H1 (cell line): Measurements from ENCODE around the gene GALNT18. TPM values are rescaled to one million over a fixed set of nuclear protein-coding genes. Genes with fewer than 3 reads are reported as not detected.

Experiments used
- CTCF ChIA-PET: fragments of 300-600 bp; sonication (Branson Sonifier 250); formaldehyde crosslinking; loops from one replicate; lab custom pipeline; 2021; ENCODE audit not compliant: partially characterized antibody; lab: Charles Lee
- POLR2A ChIA-PET: fragments of 300-600 bp; sonication (Branson Sonifier 250); formaldehyde crosslinking; loops from one replicate; lab custom pipeline; 2021; ENCODE audit warnings: inconsistent platforms; ENCODE audit not compliant: partially characterized antibody; lab: Charles Lee
- DNase-seq, 2 experiments: peaks; one replicate each; pipeline versions ENCODE4 v3.0.0 to v3.0.0-alpha.2; 2010 to 2022; ENCODE audit warnings: low spot score in 2 of 2, low read depth in 1 of 2, mixed read lengths in 1 of 2
- FAIRE-seq: peaks from 2 replicates; lab custom pipeline; 2011; peaks lifted over from hg19 to GRCh38; lab: Jason Lieb, UNC
- H2AFZ ChIP-seq: 2 replicates; pipeline ENCODE4 v1.8.1; 2012; ENCODE audit warnings: low read length, inconsistent platforms
- H2AK5ac ChIP-seq: 2 replicates; pipeline ENCODE4 v1.6.1; 2013; ENCODE audit warnings: low read depth, low read length
- H2BK120ac ChIP-seq: replicated peaks from 2 replicates; pipeline ENCODE3; 2013; ENCODE audit warnings: low read depth, low read length, inconsistent platforms
- H2BK12ac ChIP-seq: 2 replicates; pipeline ENCODE4 v1.6.1; 2013; ENCODE audit warnings: low read depth, low read length
- H2BK15ac ChIP-seq: 2 replicates; pipeline ENCODE4 v1.6.1; 2013; ENCODE audit warnings: low read length
- H2BK20ac ChIP-seq: 2 replicates; pipeline ENCODE4 v1.6.1; 2013; ENCODE audit warnings: low read length
- H2BK5ac ChIP-seq: 2 replicates; pipeline ENCODE4 v1.6.1; 2013; ENCODE audit warnings: low read depth, low read length
- H3K14ac ChIP-seq: 2 replicates; pipeline ENCODE4 v1.6.1; 2013; ENCODE audit warnings: inconsistent platforms; ENCODE audit not compliant: insufficient read length
- H3K18ac ChIP-seq: 2 replicates; pipeline ENCODE4 v1.6.1; 2013; ENCODE audit warnings: low read length; ENCODE audit errors: extremely low read depth
- H3K23ac ChIP-seq: 2 replicates; pipeline ENCODE4 v1.6.1; 2013; ENCODE audit warnings: inconsistent platforms; ENCODE audit not compliant: insufficient read length
- H3K23me2 ChIP-seq: 2 replicates; pipeline ENCODE4 v1.6.1; 2013; ENCODE audit warnings: low read depth, low read length
- H3K27ac ChIP-seq: 2 replicates; pipeline ENCODE4 v1.6.1; 2011; ENCODE audit warnings: low read depth, low read length, inconsistent platforms
- H3K27me3 ChIP-seq, 4 experiments: replicated peaks in 1 of 4; 1 replicate in 1 of 4; 2 replicates in 3 of 4; pipeline versions ENCODE4 v1.6.1 to v1.8.1; 2011 to 2013; ENCODE audit warnings: low read length in 3 of 4, mild to moderate bottlenecking in 3 of 4, inconsistent platforms in 2 of 4, mixed read lengths in 2 of 4, moderate library complexity in 1 of 4; ENCODE audit not compliant: control insufficient read depth in 3 of 4, insufficient read depth in 3 of 4; ENCODE audit errors: extremely low read depth in 1 of 4
- H3K36me3 ChIP-seq, 4 experiments: 2 replicates each; pipeline versions ENCODE4 v1.6.1 to v1.8.1; 2011 to 2013; ENCODE audit warnings: mild to moderate bottlenecking in 4 of 4, low read length in 3 of 4, moderate library complexity in 2 of 4, control low read depth in 1 of 4, inconsistent platforms in 1 of 4; ENCODE audit not compliant: insufficient read depth in 4 of 4, control insufficient read depth in 2 of 4
- H3K4ac ChIP-seq: replicated peaks from 2 replicates; pipeline ENCODE3; 2013; ENCODE audit warnings: low read length, low read depth, mixed read lengths, inconsistent platforms; ENCODE audit not compliant: insufficient read length
- H3K4me1 ChIP-seq, 4 experiments: replicated peaks in 1 of 4; 1 replicate in 1 of 4; 2 replicates in 3 of 4; pipeline versions ENCODE4 v1.6.1 to v1.8.1; 2011 to 2013; ENCODE audit warnings: low read length in 3 of 4, inconsistent platforms in 2 of 4, mixed read lengths in 1 of 4; ENCODE audit not compliant: insufficient read depth in 4 of 4, control insufficient read depth in 3 of 4
- H3K4me2 ChIP-seq, 2 experiments: 2 replicates each; pipeline versions ENCODE4 v1.6.1 to v1.8.1; 2011 to 2013; ENCODE audit warnings: low read depth in 2 of 2, low read length in 2 of 2, control low read depth in 1 of 2, inconsistent platforms in 1 of 2, mild to moderate bottlenecking in 1 of 2; ENCODE audit not compliant: insufficient read depth in 1 of 2
- H3K4me3 ChIP-seq, 4 experiments: fragments of 200-600, 300-600 bp in 1 of 4; sonication (generic), shearing (Covaris generic), sonication (Bioruptor Twin) in 1 of 4; 2 replicates each; pipeline versions ENCODE4 v1.5.1 to v1.8.1; 2011 to 2016; ENCODE audit warnings: low read length in 4 of 4, low read depth in 3 of 4, control low read depth in 2 of 4, inconsistent platforms in 2 of 4, mild to moderate bottlenecking in 2 of 4, mixed read lengths in 1 of 4, moderate library complexity in 1 of 4; ENCODE audit not compliant: insufficient read depth in 2 of 4; ENCODE audit errors: extremely low read depth in 1 of 4
- H3K56ac ChIP-seq: replicated peaks from 2 replicates; pipeline ENCODE3; 2013; ENCODE audit warnings: low read depth, mild to moderate bottlenecking, mixed read lengths, low read length, inconsistent platforms; ENCODE audit not compliant: insufficient read length
- H3K79me1 ChIP-seq: 2 replicates; pipeline ENCODE4 v1.6.1; 2013; ENCODE audit warnings: low read depth, low read length, control low read depth
- H3K79me2 ChIP-seq, 2 experiments: 2 replicates each; pipeline versions ENCODE4 v1.6.1 to v1.8.1; 2012 to 2013; ENCODE audit warnings: low read length in 2 of 2, mild to moderate bottlenecking in 2 of 2, inconsistent platforms in 1 of 2; ENCODE audit not compliant: insufficient read depth in 2 of 2, control insufficient read depth in 1 of 2
- H3K9ac ChIP-seq, 4 experiments: replicated peaks in 1 of 4; 1 replicate in 1 of 4; 2 replicates in 3 of 4; pipeline versions ENCODE4 v1.6.1 to v1.8.1; 2011 to 2013; ENCODE audit warnings: low read depth in 3 of 4, low read length in 3 of 4, control low read depth in 2 of 4, mild to moderate bottlenecking in 2 of 4, moderate library complexity in 2 of 4, inconsistent platforms in 1 of 4; ENCODE audit errors: extremely low read depth in 1 of 4
- H3K9me3 ChIP-seq, 2 experiments: 2 replicates each; pipeline versions ENCODE4 v1.6.1 to v1.8.1; 2012 to 2013; ENCODE audit warnings: mild to moderate bottlenecking in 2 of 2, moderate library complexity in 2 of 2, control low read depth in 1 of 2, inconsistent platforms in 1 of 2, low read depth in 1 of 2, low read length in 1 of 2, mixed read lengths in 1 of 2; ENCODE audit not compliant: insufficient read depth in 2 of 2
- H4K20me1 ChIP-seq, 2 experiments: replicated peaks in 1 of 2; 2 replicates each; pipeline versions ENCODE3 to v1.8.1; 2011 to 2013; ENCODE audit warnings: inconsistent platforms in 2 of 2, low read length in 2 of 2, mild to moderate bottlenecking in 1 of 2; ENCODE audit not compliant: insufficient read depth in 2 of 2, control insufficient read depth in 1 of 2
- H4K5ac ChIP-seq: 2 replicates; pipeline ENCODE4 v1.6.1; 2013; ENCODE audit warnings: low read length, low read depth, mixed read lengths, inconsistent platforms; ENCODE audit not compliant: insufficient read length
- H4K8ac ChIP-seq: 2 replicates; pipeline ENCODE4 v1.8.0; 2013; ENCODE audit warnings: mild to moderate bottlenecking, moderate library complexity, low read length, inconsistent platforms; ENCODE audit not compliant: insufficient read depth; ENCODE audit errors: extremely low read depth
- H4K91ac ChIP-seq: replicated peaks from 2 replicates; pipeline ENCODE3; 2013; ENCODE audit warnings: low read length, mixed read lengths, inconsistent platforms; ENCODE audit not compliant: insufficient read length
- NANOG ChIP-seq: IDR thresholded peaks from 2 replicates; pipeline ENCODE4 v1.6.1; 2011; ENCODE audit warnings: low read length, low read depth, mild to moderate bottlenecking, inconsistent platforms; ENCODE audit not compliant: insufficient read depth, poor library complexity, severe bottlenecking
- POLR2AphosphoS5 ChIP-seq: IDR thresholded peaks from 2 replicates; pipeline ENCODE4 v1.6.1; 2011; ENCODE audit warnings: low read depth, low read length
- WGBS, 2 experiments: shearing (Covaris generic) in 1 of 2; methylation state at CpG; one replicate each; pipeline versions ENCODE4 v1.1.6 to v1.1.7; 2013 to 2015; ENCODE audit warnings: low lambda C conversion rate in 2 of 2, mixed read lengths in 2 of 2, inconsistent platforms in 1 of 2, low coverage in 1 of 2, missing lambda C conversion rate in 1 of 2; ENCODE audit not compliant: insufficient replicate concordance in 2 of 2, insufficient coverage in 1 of 2, insufficient read length in 1 of 2; ENCODE audit errors: extremely low coverage in 1 of 2, missing lambda C conversion rate in 1 of 2; 5-methylcytosine and 5-hydroxymethylcytosine counted together
- polyA plus RNA-seq, 7 experiments: library from polyadenylated mRNA; depleted of rRNA in 3 of 7; stranded (reverse) in 5 of 7; unstranded in 2 of 7; fragments of >200 nt in 5 of 7; fragments of 200-250 nt in 2 of 7; gene quantifications; 1 replicate in 5 of 7; 2 replicates in 1 of 7; 4 replicates in 1 of 7; pipeline versions ENCODE4 v1.2.1 to v1.2.3, GENCODE V29; 2011 to 2013; ENCODE audit warnings: missing spikeins in 2 of 7, mixed read lengths in 2 of 7
- total RNA-seq: library from RNA; stranded (reverse); fragmentation: NEBNext Ultra II Directional; extraction: Animal tissue kit (Norgen Biotek cat#: 25700); gene quantifications from 2 replicates; pipeline ENCODE4 v1.2.1, GENCODE V29; 2021

GALNT18 gene
- total and polyA plus RNA-seq, 2 of the 8 experiments (the other 6 are each of a cell fraction or from before 2014, with no cell fraction given) = 6.0 to 9.4 TPM

DNA sequence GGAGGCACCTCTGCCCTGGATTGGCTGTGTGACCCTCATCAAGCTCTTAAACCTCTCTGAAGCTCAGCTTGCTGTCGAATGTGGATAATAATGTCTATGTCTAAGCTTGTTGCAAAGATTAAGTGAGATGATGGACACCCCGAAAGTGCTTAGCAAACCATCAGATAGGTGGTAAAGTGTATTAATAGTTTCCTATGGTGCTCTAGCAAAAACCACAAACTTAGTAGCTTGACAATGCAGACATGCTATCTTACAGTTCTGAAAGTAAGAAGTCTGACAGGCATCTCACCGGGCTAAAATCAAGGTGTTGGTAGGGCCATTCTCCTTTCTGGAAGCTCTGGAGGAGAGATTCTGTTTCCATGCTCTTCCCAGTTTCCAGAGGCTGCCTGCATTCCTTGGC, 162.2 kb downstream of the GALNT18 start:
- Histone ChIP-seq H3K18ac (no peak overlapping the region), H2BK15ac (no peak overlapping the region), H3K56ac (no peak overlapping the region), H3K27me3 (no peaks in the 10 kb centered on the region), H3K36me3 (no peaks in the 10 kb centered on the region), H3K14ac (no peak overlapping the region), H3K27ac (no peak overlapping the region), H4K8ac (no peak overlapping the region), H3K9ac (no peak overlapping the region), H3K79me2 (no peaks in the 10 kb centered on the region), H3K79me1 (no peaks in the 10 kb centered on the region), H4K5ac (no peak overlapping the region), H2BK120ac (no peak overlapping the region), H3K4me3 (no peak overlapping the region), H4K91ac (no peak overlapping the region), H3K23me2 (no peaks in the 10 kb centered on the region), H2AK5ac (no peak overlapping the region), H2BK12ac (no peak overlapping the region), H2AFZ (no peak overlapping the region), H3K23ac (no peak overlapping the region), H3K9me3 (no peaks in the 10 kb centered on the region), H3K4me1 (no peaks in the 10 kb centered on the region; a peak in 1 of 7 replicates), H2BK5ac (no peak overlapping the region), H2BK20ac (no peak overlapping the region), H3K4me2 (no peak overlapping the region), H4K20me1 (no peaks in the 10 kb centered on the region), H3K4ac (no peak overlapping the region)
- ChIA-PET POLR2A (no interaction called here), CTCF (interaction anchor here (0.6 to 1.4 kb wide), 2 partner anchors 13 to 19 kb away, joined by 4 read pairs; no protein-coding TSS in a partner anchor)
- WGBS, 2 experiments = 87% methylated on average over 3 of the region's 3 CpGs; no CpG with 5 or more reads in 1 of the 2 experiments
- FAIRE-seq (no peak), DNase-seq (no peak)
- TF ChIP-seq NANOG (no peak), POLR2AphosphoS5 (no peak)
